WERI-Rb-1 (cell line): ENCODE measurements around the gene MMD2.

Experiments used
- DNase-seq: peaks from one replicate; pipeline ENCODE4 v3.0.0-alpha.2; 2020
- H3K27ac ChIP-seq: fragments of 250-450 bp; sonication (Bioruptor Pico); 2 replicates; pipeline ENCODE4 v1.5.1; 2020; ENCODE audit warnings: mild to moderate bottlenecking, moderate library complexity
- H3K27me3 ChIP-seq: fragments of 250-450 bp; sonication (Bioruptor Pico); 2 replicates; pipeline ENCODE4 v1.5.1; 2021; ENCODE audit warnings: mild to moderate bottlenecking, low read depth, moderate library complexity; ENCODE audit not compliant: insufficient read depth, severe bottlenecking
- H3K36me3 ChIP-seq: fragments of 250-450 bp; sonication (Bioruptor Pico); 2 replicates; pipeline ENCODE4 v1.5.1; 2020; ENCODE audit warnings: mild to moderate bottlenecking, moderate library complexity
- H3K4me3 ChIP-seq: 2 replicates; pipeline ENCODE4 v1.5.1; 2011; ENCODE audit warnings: low read depth, mild to moderate bottlenecking, control low read depth, low read length
- H3K9me3 ChIP-seq: fragments of 250-450 bp; sonication (Bioruptor Pico); 2 replicates; pipeline ENCODE4 v1.5.1; 2021; ENCODE audit warnings: mild to moderate bottlenecking, moderate library complexity; ENCODE audit not compliant: severe bottlenecking
- CTCF ChIP-seq: IDR thresholded peaks from 2 replicates; pipeline ENCODE4 v1.5.1; 2011; ENCODE audit warnings: low read depth, mild to moderate bottlenecking, control low read depth, inconsistent platforms, low read length

Gene MMD2, protein sequence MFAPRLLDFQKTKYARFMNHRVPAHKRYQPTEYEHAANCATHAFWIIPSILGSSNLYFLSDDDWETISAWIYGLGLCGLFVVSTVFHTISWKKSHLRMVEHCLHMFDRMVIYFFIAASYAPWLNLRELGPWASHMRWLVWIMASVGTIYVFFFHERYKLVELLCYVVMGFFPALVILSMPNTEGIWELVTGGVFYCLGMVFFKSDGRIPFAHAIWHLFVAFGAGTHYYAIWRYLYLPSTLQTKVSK

GRCh38 chr7:4958477-4959301 is at the start of gene MMD2:
TSS of gene MMD2 (minus strand) at chr7:4959187. CDS start at chr7:4959017, 170 bp downstream.
- peaks cover 23% of the 10 kb centered on the region for H3K36me3 ChIP-seq
- peak within 1 kb of the TSS; percentile 96 for H3K27ac ChIP-seq
- H3K4me3 ChIP-seq = peak within 1 kb of the TSS; percentile 61
- H3K27me3 ChIP-seq = no peaks in the 10 kb centered on the region
- H3K9me3 ChIP-seq = peaks cover 5% of the 10 kb centered on the region
- TF ChIP-seq CTCF = no peak
- DNase-seq = peak; percentile 74

GRCh38 chr7:5005066-5005465 is 46.1 kb upstream of the MMD2 start:
- H3K9me3 ChIP-seq = no peaks in the 10 kb centered on the region
- no peak overlapping the region for H3K27ac ChIP-seq
- H3K36me3 ChIP-seq = no peaks in the 10 kb centered on the region
- H3K27me3 ChIP-seq = no peaks in the 10 kb centered on the region
- no peak for TF ChIP-seq CTCF
- no peak overlapping the region for H3K4me3 ChIP-seq
- no peak for DNase-seq

GRCh38 chr7:5001911-5002310 is 42.9 kb upstream of the MMD2 start:
- no peak for DNase-seq
- Histone ChIP-seq H3K9me3 (no peaks in the 10 kb centered on the region), H3K4me3 (no peak overlapping the region), H3K36me3 (peaks cover 3% of the 10 kb centered on the region), H3K27me3 (no peaks in the 10 kb centered on the region), H3K27ac (no peak overlapping the region)
- TF ChIP-seq CTCF = no peak

- no peak for TF ChIP-seq CTCF
- no peaks in the 10 kb centered on the region for H3K27me3 ChIP-seq
- no peak overlapping the region for H3K27ac ChIP-seq
- DNase-seq = no peak
- peaks cover 6% of the 10 kb centered on the region for H3K36me3 ChIP-seq
- H3K9me3 ChIP-seq = no peaks in the 10 kb centered on the region
- H3K4me3 ChIP-seq = no peak overlapping the region
Observed at GRCh38 chr7:5001003-5001402, 42.0 kb upstream of the MMD2 start.

DNA sequence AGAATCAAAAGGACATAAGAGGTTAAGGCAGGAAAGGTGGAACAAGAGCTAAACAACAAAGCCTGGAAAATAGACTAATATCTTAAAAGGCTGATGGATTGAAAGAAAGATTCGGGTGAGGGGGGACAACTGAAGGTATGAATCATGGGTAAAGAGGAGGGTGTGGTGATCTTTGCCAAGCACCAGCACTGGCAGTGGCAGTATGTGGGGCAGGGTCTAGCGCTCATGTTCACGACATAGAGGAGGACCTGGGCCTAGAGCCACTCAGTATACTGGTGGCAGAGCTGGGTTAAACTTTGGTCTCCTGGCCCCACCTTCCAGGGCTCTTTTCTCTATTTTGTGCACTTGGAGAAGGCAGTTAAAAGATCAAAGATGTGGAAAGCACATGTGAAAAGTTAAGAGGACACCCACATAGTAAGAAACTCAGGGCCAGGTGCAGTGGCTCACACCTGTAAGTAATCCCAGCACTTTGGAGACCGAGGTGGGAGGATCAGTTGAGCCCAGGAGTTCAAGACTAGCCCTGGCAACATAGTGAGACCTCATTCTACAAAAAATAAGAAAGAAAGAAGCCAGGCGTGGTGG is 40.5 kb upstream of the MMD2 start:
- DNase-seq = no peak
- Histone ChIP-seq H3K9me3 (no peaks in the 10 kb centered on the region), H3K27ac (no peak overlapping the region), H3K4me3 (no peak overlapping the region), H3K27me3 (no peaks in the 10 kb centered on the region), H3K36me3 (peaks cover 6% of the 10 kb centered on the region)
- no peak for TF ChIP-seq CTCF
